HG03196 (cell line): ENCODE data around the gene AMMECR1L.
"Not testable (repeated sequence)": the region's sequence is repeated elsewhere in the genome, so short reads cannot be mapped to it uniquely, and the experiment has no call there.

Experiments
- ATAC-seq: cut with Tn5 transposase; IDR thresholded peaks from one replicate; pipeline ENCODE4 v1.9.1; 2021; ENCODE audit not compliant: unreplicated experiment

The AMMECR1L gene

DNA sequence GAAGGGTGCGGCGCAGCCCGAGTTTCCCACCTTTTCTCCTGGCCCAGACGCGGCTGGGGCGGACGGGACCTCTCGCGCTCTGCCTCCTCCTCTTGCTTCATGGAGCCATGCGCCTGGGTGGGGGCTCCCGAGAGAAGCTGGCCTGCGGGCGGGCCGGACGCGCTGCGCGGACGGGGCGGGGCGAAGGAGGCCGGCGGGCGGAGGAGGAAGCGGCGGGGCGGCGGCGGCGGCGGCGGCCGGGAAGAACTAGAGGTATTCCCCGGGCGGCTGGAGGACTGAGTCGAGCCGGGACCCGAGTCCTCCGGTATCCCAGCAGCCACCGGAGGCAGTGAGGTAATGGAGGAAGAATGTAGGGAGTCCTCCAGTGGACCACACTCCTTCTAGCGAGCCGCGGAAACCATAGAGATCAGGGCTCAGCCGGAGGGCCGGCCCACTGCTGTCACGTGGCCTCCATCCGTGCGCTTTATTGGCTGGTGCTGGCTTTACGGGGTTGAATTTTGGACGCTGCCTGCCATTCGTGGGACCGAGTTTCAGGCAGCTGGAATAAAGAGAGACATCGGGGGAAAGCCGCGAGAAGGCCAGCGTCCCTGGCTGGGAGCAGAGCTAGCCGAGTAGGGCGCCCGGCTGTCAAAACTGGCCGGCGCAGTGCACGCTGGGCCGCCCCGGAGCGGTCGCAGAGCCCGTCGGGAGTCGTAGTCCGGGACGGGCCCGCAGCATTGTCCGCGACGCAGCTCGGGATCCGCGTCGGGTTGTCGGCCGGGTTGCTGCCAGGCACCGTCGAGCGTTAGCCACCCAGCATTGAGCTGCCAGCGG is at the start of gene AMMECR1L:
TSS of gene AMMECR1L (minus strand) at position 177 of the 813 bp plus-strand sequence. CDS start 11,722 bp downstream, outside the sequence.
- ATAC-seq: peak; percentile 93

DNA sequence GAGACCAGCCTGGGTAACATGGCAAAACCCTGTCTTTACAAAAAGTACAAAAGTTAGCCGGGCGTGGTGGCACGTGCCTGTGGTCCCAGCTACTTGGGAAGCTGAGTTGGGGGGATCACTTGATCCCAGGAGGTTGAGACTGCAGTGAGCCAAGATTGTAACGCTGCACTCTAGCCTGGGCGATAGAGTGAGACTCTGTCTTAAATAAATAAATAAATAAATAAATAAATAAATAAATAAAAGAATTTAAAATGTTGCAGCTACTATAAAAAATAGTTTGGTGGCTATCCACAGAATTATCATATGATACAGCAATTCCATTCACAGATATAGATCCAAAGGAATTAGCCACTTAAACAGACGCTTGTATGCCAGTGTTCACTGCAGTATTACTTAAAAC is 49.6 kb upstream of the AMMECR1L start:
- no peak for ATAC-seq

DNA sequence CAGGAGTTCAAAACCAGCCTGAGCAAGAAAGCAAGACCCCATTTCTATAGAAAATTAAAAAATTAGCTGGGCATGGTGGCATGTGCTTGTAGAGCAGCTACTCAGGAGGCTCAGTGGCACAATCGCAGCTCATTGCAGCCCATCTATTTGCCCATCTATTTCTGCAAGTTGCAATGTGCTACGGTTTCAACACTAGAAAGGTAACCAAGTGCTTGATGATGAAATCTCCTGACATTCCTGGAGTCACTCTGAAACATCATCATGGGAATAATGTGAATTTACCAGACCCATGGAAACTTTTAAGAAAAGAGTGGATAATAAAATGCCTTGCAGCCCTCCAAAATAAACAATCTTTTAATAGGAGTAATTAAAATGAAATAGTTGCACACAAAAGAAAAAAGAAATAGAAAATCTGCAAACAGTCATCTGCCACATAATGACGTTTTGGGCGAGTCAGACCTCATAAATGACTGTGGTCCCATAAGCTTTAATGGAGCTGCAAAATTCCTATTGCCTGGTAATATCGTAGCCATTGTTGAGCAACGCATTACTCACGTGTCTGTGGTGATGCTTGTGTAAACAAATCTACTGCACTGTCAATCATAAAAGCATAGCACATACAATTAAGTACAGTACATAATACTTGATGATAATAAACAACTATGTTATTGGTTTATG is 46.6 kb upstream of the AMMECR1L start:
- ATAC-seq: no peak

DNA sequence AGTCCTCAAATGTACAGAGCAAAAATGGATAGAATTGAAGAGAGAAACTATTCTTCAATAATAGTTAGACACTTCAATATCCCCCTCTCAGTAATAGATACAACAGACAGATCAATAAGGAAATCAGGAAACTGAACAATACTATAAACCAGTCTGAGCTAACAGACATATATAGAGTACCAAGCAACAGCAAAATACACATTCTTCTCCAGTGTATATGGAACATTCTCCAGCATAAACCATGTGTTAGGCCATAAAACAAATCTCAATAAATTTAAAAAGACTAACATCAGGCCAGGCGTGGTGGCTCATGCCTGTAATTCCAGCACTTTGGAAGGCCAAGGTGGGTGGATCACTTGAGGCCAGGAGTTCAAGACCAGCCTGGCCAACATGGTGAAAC is 43.7 kb upstream of the AMMECR1L start:
- no peak for ATAC-seq

DNA sequence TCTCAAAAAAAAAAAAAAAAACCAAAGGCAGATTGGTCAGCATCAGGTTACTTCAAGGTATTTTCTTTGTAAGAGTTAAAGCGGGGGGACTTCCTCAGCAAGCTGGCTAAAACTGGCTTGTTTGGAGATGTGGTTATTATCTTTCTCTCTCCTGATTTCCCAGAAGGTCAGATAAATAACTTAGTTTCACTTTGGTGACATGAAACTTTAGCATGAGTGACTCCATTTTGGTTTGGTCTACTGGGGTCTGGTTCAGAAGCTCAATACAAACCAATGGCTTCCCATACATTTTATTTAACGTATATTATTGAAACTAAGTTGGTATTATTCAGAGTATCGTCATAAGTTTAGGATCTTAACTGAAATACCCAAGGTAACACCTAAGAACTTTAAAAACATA is 41.6 kb upstream of the AMMECR1L start:
- no peak for ATAC-seq

DNA sequence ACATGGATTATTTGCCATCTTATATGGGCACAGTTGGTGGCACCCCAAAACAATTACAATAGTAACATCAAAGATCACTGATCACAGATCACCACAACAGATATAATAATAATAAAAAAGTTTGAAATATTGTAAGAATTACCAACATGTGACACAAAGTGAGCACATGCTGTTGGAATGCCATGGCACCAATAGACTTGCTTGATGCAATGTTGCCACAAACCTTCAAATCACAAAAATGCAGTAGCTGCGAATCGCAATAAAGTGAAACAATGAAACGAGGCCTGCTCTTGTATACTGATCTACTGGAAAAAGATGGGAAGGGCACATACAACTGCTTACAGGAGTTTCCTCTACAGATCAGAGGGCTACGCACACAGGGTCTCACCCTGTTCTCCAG is 32.2 kb upstream of the AMMECR1L start:
- no peak for ATAC-seq

DNA sequence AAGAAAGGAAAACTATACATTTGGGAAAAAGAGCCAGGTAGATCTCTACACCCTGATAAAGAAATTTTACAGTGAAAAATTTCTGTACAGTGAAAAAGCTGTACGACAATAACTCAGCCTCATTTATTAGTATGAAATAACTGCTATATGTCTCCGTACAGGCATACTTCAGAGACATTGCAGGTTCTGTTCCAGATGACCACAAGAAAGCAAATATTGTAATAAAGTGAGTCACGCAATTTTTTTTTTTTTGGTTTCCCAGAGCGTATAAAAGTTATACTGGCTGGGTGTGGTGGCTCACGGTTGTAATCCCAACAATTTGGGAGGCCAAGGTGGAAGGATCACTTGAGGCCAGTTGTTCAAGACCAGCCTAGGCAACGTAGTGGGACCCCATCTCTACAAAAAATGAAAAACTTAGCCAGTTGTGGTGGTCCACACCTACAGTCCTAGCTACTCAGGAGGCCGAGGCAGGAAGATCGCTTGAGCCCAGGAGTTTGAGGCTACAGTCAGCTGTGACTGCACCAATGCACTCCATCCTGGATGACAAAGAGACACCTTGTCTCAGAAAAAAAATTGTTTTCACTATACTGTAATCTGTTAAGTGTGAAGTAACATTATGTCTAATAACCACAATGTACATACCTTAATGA is 28.2 kb upstream of the AMMECR1L start:
- ATAC-seq: no peak

DNA sequence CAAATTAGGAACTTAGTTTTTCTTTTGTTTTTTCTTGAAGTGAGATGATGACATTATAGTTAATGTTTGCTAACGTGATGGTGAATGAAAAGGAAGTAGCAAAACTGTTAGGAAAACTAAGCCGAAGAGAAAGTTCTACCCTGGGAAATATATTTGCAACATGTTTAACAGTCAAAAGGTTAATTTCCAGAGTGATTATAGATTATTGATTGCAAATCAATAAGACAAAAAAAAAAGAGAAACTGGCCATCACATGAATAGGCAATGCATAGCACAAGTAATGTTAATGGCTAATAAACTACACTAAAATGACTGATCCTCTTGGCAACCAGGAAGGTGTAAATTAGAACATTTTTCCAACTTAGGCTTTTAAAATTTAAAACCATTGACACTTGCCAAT is 26.0 kb upstream of the AMMECR1L start:
- no peak for ATAC-seq

DNA sequence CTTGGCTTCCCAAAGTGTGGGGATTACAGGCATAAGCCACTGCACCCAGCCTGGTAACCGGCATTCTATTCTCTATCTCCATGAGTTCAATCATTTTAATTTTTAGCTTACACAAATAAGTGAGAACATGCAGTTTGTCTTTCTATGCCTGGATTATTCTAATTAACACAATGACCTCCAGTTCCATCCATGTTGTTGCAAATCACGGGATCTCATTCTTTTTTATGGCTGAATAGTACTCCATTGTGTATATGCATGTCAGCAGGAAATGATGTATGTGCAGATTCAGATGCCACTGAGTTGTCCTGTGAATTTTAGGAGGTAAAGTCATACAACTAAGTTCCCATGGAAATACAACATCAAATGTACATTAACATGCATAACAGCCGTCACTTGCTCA is 24.7 kb upstream of the AMMECR1L start:
- no peak for ATAC-seq

DNA sequence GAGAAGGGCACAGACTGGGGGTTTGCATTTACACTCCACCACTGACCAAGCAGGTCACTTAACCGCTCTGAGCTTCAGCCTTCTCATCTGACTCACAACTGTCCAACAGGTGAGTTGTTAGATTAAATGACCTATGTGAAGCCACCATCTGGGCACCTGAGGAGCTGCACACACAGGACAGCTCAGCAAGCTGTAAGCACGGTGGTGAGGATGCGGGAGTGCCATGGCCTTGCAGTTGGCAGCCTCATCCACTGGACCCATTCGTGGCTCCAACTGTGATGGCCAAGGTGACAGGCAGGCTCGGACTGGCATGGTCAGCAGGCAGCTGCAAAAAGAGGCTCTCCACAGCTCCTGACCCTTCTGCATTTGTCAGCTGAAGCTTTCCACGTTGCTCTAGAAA is 23.3 kb upstream of the AMMECR1L start:
- ATAC-seq: no peak

DNA sequence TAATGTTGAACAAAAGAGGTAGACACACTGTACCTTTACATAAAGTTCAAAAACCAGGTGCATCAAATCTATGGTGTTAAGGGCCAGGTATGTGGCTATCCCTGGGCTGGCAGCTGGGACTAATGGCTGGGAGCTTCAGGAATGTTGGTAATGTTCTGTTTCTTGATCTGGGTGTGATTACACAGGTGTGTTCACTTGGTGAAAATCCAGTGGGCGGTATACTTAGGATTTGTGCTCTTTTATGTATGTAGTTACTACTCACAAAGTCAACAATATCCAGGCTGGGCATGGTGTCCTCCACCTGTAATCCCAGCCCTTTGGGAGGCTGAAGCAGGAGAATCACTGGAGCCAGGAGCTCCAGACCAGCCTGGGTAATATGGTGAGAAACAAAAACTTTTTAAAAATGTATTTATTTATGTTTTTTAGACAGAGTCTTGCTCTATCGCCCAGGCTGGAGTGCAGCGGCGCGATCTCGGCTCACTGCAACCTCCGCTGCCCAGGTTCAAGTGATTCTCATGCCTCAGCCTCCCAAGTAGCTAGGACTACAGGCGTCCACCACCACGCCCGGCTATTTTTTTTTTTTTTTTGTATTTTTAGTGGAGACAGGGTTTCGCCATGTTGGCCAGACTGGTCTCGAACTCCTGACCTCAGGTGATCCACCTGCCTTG is 22.1 kb upstream of the AMMECR1L start:
- not testable (repeated sequence) for ATAC-seq

DNA sequence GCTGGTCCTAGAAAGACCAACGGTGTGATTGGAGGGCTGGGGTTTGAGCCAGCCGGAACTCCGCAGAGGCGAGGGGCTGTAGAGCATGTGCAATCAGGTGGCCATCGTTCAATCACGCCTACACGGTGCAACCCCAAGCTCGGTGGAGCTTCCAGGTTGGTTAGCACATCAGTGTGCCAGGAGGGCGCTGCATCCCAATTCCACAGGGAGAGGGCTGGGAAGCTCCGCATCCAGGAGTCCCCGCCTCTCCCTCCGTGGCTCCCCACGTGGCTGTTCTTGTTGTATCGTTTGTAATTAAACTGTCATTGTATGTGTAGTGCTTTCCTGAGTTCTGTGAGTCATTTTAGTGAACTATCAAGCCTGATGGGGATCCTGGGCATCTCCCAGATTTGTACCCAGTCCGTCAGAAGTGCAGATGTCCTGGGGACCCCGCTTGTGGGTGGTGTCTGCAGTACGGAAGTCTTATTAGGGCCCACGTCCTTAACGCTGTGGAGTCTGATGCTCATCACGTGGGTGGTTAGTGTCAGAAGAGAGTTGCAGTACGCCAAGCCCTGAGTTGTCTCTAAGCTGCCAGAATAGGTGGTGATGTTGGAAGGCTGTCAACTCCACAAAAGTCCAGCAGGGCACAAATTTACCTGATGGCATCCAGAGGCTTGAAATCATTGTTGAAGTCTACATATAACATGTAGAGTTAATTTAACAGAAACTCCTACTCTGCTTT is 20.6 kb upstream of the AMMECR1L start:
- ATAC-seq: no peak

DNA sequence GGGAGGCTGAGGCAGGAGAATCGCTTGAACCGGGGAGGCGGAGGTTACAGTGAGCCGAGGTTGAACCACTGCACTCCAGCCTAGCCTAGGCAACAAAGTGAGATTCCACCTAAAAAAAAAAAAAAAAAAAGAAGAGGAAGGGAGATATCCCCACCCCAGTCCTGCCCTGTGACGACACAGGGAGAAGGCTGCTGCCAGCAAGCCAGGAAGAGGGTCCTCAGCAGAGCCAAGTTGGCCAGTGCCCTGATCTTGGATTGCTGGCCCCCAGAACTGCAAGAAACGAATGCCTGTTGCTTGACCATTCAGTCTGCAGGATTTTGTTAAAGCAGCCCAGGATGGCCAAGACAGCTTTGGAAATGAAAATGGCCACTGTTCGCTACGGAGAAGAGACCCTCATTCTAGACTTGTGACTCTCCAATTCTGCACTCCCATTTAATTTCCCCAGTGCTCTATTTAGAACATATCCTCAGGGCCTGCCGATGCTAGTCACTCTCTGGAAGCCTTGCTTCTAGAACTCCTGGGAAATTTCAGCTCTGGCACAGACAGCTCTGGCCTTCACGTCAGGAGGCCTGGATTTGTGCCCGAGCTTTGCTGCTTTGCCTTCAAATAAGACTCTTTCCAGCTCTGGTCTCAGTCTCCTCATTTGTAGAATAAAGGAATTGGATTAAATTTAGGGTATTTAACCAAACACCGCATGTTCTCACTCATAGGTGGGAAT is 15.7 kb upstream of the AMMECR1L start:
- ATAC-seq: no peak

DNA sequence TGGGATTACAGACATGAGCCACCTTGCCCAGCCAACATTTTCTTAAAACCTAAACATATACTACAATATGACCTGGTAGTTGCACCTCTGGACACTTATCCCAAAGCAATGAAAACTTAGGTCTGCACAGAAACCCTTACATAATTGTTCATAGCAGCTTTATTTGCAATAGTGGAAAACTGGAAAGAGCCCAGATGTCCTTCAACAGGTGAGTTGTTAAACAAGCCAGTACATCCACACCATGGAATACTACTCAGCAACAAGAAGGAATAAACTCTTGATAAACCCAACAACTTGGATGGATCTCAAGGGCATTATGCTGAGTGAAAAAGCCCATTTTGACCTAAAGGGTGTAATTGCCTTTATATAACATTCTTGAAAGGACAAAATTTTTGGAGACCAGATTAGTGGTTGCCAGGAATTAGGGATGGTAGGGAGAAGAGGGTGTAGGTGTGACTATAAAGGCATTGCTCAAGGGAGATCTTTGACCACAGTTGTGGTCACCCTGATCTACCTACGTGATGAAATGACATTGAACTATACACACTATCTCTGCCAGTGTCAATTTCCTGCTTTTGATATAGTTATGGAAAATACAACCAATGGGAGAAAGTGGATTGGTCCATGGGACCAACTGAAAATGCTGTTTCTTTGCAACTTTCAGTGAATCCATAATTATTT is 11.9 kb upstream of the AMMECR1L start:
- no peak for ATAC-seq

DNA sequence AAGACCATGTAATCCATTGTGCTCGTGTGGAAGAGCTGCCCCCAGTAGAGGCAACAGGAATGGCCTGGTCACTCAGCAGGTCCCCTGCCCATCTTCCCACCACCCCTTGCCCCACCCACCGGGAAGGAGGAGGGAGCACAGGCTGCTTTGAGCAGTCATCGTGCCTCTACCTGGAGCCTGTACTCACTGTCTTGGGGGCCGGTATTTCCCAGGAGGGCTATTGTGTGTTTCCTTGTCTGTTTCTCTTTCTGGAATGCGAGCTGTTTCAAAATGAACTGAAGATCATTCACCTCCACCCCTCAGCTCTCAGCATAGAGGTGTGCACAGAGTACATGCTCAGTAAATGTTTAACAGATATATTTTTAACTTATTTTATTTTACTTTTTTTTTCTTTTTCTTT is 7.7 kb upstream of the AMMECR1L start:
- no peak for ATAC-seq

DNA sequence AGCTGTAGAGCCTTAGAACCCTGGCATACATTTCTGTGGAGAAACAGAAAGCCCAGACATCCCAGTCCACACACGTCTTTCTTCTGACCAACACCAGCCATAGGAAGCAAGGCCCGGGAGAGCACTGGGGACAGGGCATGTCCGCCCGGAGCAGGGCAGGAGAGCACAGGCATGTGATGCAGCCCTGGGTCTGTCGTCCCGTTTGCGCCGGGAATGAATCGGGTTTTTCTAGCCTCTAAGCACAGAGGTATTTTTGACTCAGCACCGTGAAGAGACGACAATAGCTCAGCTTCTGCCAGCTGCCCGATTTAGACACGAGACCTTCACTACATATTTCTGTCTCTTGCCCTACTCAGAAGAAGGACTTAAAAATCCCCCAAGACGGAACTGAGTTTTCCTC is 7.3 kb upstream of the AMMECR1L start:
- ATAC-seq: no peak

DNA sequence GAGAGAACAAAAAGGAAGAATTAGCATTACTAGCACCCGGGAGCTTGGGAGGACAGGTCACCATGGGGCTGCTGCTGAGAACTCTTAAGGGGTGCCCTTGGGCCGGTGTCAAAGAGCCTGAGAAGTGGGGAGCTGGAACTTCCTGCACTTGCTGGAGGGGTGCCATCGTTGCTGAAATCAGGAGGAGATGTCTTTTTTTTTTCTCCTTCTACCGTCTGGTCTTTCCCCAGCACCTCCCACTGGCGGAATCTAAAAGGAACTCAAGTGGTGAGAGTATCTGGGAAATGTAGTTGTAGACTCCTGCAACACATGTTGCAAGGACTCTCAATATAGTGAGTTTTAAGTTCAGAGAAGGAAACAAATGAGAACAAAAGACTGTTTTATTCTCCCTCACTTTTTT is 6.1 kb upstream of the AMMECR1L start:
- no peak for ATAC-seq

DNA sequence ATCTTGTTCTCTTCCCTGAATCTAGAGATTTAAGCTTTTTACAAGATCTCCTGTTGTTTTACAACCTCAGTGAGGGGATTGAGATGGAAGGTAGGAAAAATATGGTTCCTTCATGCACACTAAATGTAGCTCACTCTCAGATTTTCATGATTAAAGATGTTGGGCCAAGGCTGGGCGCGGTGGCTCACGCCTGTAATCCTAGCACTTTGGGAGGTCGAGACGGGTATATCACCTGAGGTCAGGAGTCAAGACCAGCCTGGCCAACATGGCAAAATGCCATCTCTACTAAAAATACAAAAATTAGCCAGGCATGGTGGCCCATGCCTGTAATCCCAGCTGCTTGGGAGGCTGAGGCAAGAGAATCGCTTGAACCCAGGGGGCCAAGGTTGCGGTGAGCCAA is 5.0 kb upstream of the AMMECR1L start:
- ATAC-seq: not testable (repeated sequence)

DNA sequence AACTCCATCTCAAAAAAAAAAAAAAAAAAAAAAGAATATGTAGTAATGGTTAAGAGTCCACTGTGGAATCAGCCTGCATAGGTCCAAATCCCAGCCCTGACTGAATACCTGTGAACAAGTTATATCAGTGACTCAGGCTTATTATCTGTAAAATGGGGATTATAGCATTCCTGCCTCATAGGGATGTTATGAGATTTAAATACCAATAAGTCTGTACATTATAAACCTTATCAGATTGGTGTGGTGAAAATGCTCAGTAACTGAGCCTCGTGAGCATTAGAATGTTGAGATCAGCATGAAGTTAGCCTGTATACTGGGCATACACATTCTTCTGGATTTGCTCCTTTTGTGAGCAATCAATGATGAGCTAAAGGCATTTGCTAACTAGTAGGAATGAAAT is 3.0 kb upstream of the AMMECR1L start:
- ATAC-seq: no peak

DNA sequence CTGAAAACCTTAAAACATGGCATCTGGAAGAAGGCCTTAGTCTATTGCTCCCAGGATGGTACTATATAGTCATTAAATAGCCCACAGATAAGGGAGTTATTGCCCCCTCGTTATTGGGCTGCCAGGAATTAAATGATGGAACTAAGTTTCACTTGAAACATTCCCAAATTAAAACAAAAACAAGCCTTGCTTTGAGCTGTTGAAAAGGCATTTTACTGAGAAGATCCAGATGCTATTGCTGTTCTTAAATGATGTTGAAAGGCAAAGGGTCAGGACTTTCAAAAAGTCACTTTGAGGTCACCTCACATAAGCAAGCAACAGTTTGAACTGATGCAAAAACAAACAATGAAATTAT is 2.0 kb upstream of the AMMECR1L start:
- ATAC-seq: no peak
